ENCODE data around the gene IGSF9. TPM values are rescaled to one million over a fixed set of nuclear protein-coding genes. Genes with fewer than 3 reads are reported as not detected.

IGSF9 gene
- total and polyA plus RNA-seq, 2 donors: 1.7 to 4.1 TPM

DNA sequence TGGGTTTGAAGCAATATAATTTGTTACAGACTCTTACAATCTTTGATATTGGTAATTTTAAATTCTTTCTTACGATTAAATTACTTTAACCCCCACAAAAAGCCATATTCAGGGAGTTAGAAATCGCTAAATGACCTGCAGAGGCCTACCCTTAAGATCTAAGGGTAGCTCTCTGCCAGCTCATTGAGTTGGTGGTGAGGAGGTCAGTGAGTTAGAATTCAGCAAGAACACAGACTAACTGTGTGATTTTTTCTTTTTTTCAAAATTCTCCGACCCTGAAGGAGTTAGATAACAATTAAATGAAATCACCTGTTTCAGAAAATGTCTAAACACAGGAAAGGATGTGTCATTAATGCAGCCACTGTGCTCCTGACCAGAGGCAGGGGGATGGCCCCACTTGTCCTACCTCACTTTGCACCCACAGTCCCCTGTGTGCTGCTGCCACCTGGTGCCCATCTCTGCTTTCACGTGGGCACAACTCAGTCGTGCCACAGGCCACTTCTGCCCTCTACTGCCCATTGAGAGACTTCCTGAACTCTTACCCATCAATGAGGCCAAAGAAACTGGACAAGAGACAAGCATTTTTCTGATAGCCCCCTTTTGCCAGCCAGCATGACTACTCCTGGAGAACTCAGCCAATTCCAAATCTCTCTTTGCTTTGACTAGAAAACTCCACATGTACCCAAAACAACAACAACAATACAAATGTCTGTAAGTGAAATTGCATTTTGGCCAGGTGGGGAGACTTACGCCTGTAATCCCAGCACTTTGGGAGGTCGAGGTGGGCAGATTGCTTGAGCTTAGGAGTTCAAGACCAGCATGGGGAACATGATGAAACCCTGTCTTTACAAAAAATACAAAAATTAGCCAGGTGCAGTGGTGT lies 53.9 kb downstream of the IGSF9 start:
- peaks cover 0 to 11% of the 10 kb centered on the region in 2 donors for H3K4me1 ChIP-seq (ENCODE audit: control insufficient read depth in 2 of 2, insufficient read depth in 2 of 2, low read length in 2 of 2)
- H3K36me3 ChIP-seq (ENCODE audit: control insufficient read depth in 2 of 2, insufficient read depth in 2 of 2, low read length in 1 of 2): no peaks in the 10 kb centered on the region
- no peaks in the 10 kb centered on the region for H3K27me3 ChIP-seq (ENCODE audit: control insufficient read depth in 2 of 2, insufficient read depth in 1 of 2, low read length in 1 of 2)
- WGBS: 58% methylated on average over 7 of the region's 7 CpGs
- no peak overlapping the region for H3K4me3 ChIP-seq (ENCODE audit: low read length in 2 of 2)
- no peak overlapping the region for H3K27ac ChIP-seq (ENCODE audit: low read depth in 1 of 2, low read length in 1 of 2)
- peak in 7 of 9 donors; percentile 41 to 76 (median 56) for DNase-seq (ENCODE audit: low read depth in 6 of 9, low spot score in 9 of 9)
- no peaks in the 10 kb centered on the region for H3K9me3 ChIP-seq (ENCODE audit: control insufficient read depth in 2 of 2, insufficient read depth in 1 of 2, low read length in 1 of 2)

DNA sequence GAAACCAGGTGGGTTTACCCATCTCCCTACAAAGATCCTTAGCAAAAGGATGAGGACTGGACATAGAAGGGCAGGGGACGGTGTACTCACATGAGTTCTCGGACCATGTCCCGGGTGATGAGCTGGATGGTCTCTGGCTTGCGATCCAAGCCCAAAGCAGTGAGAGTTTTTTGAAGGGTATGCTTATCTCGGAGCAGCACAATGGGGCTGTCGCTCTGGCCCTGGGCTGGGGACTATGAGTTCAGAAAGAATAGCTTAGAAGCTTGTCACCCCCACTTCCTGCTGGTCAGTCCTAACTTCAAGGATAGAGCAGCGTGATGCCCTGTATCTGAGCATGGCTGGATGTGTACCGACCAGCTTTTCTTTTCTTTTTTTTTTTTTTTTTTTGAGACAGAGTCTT lies 55.0 kb downstream of the IGSF9 start:
- no peak overlapping the region for H3K4me3 ChIP-seq (ENCODE audit: low read length in 2 of 2)

DNA sequence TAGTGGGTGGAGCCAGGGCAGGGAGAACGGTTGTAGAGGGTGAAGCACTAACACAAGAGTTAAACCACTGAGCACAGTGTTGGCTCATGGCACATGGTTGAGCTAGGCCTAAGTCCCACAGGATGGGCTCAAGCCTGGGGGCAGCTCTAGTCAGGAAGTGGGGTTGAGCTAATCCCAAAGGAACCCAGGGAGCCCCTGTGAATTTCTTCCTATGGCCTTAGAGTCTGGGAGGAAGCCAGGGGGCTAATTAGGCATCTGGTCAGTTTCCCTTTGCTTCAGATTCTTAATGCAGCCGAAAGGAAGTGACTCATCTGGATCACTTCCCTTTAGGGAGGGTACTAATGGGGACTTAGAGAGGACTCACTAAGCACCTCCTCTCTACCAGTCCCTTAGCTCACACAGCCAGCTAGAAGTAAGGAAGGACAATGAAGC lies 55.6 kb downstream of the IGSF9 start:
- Histone ChIP-seq H3K36me3 (ENCODE audit: control insufficient read depth in 2 of 2, insufficient read depth in 2 of 2, low read length in 1 of 2) (no peaks in the 10 kb centered on the region), H3K27ac (ENCODE audit: low read depth in 1 of 2, low read length in 1 of 2) (no peak overlapping the region), H3K9me3 (ENCODE audit: control insufficient read depth in 2 of 2, insufficient read depth in 1 of 2, low read length in 1 of 2) (no peaks in the 10 kb centered on the region), H3K4me3 (ENCODE audit: low read length in 2 of 2) (no peak overlapping the region), H3K27me3 (ENCODE audit: control insufficient read depth in 2 of 2, insufficient read depth in 1 of 2, low read length in 1 of 2) (no peaks in the 10 kb centered on the region), H3K4me1 (ENCODE audit: control insufficient read depth in 2 of 2, insufficient read depth in 2 of 2, low read length in 2 of 2) (peaks cover 0 to 11% of the 10 kb centered on the region in 2 donors)
- DNase-seq (ENCODE audit: low read depth in 6 of 9, low spot score in 9 of 9): no peak
- 61% methylated on average over 2 of the region's 2 CpGs for WGBS

More for the DNA sequence above, 55.0 kb downstream of the IGSF9 start:
- WGBS: 88% methylated on average over 8 of the region's 8 CpGs
- Histone ChIP-seq H3K9me3 (ENCODE audit: control insufficient read depth in 2 of 2, insufficient read depth in 1 of 2, low read length in 1 of 2) (no peaks in the 10 kb centered on the region), H3K4me1 (ENCODE audit: control insufficient read depth in 2 of 2, insufficient read depth in 2 of 2, low read length in 2 of 2) (peaks cover 0 to 11% of the 10 kb centered on the region in 2 donors), H3K36me3 (ENCODE audit: control insufficient read depth in 2 of 2, insufficient read depth in 2 of 2, low read length in 1 of 2) (no peaks in the 10 kb centered on the region), H3K27ac (ENCODE audit: low read depth in 1 of 2, low read length in 1 of 2) (no peak overlapping the region), H3K27me3 (ENCODE audit: control insufficient read depth in 2 of 2, insufficient read depth in 1 of 2, low read length in 1 of 2) (no peaks in the 10 kb centered on the region)
- no peak for DNase-seq (ENCODE audit: low read depth in 6 of 9, low spot score in 9 of 9)

DNA sequence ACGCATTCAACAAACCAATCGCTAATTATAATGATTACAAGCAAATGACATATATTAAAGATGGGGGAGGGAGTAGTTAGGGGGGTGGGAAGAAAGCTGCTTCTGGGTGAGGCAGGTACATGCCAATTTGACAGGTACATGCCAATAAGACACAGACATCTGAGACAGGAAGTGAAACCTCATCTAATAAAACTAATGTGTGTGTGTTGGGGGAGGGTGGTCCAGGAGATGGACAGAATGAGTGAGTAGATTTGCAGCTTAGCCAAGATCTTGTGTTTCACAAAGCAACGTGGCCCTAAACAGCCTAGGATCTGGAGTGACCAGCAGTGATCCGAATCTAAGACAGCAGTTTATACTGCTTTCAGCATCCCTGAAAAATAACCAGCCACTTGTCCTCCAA lies 56.2 kb downstream of the IGSF9 start:
- H3K36me3 ChIP-seq (ENCODE audit: control insufficient read depth in 2 of 2, insufficient read depth in 2 of 2, low read length in 1 of 2): no peaks in the 10 kb centered on the region
- H3K4me3 ChIP-seq (ENCODE audit: low read length in 2 of 2): no peak overlapping the region
- peaks cover 0 to 11% of the 10 kb centered on the region in 2 donors for H3K4me1 ChIP-seq (ENCODE audit: control insufficient read depth in 2 of 2, insufficient read depth in 2 of 2, low read length in 2 of 2)
- no peak overlapping the region for H3K27ac ChIP-seq (ENCODE audit: low read depth in 1 of 2, low read length in 1 of 2)
- DNase-seq (ENCODE audit: low read depth in 6 of 9, low spot score in 9 of 9): no peak
- WGBS: 96% methylated on average over 4 of the region's 4 CpGs
- H3K9me3 ChIP-seq (ENCODE audit: control insufficient read depth in 2 of 2, insufficient read depth in 1 of 2, low read length in 1 of 2): no peaks in the 10 kb centered on the region
- H3K27me3 ChIP-seq (ENCODE audit: control insufficient read depth in 2 of 2, insufficient read depth in 1 of 2, low read length in 1 of 2): no peaks in the 10 kb centered on the region

DNA sequence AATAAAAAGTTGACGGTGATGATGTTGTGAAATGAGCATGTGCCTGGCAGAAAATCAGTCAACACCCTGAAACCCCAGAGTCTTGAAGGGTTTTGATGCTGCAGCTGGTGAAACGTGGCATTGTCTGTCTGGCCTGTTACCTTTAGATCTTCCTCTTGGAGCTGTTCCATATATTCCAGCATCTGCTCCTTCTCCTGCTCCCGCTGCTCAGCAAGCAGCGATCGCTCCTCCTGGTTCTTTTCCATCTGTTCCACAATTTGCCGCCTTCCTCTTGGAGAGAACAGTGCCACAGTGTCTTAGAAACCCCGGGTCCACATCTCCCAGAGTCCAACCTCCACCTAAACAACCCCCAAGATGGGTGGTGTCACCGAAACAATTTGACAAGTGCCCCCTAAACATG lies 61.1 kb downstream of the IGSF9 start:
- H3K4me1 ChIP-seq (ENCODE audit: control insufficient read depth in 2 of 2, insufficient read depth in 2 of 2, low read length in 2 of 2): peaks cover 0 to 1% of the 10 kb centered on the region in 2 donors
- H3K27ac ChIP-seq (ENCODE audit: low read depth in 1 of 2, low read length in 1 of 2): no peak overlapping the region
- H3K36me3 ChIP-seq (ENCODE audit: control insufficient read depth in 2 of 2, insufficient read depth in 2 of 2, low read length in 1 of 2): no peaks in the 10 kb centered on the region
- H3K4me3 ChIP-seq (ENCODE audit: low read length in 2 of 2): no peak overlapping the region
- H3K27me3 ChIP-seq (ENCODE audit: control insufficient read depth in 2 of 2, insufficient read depth in 1 of 2, low read length in 1 of 2): no peaks in the 10 kb centered on the region
- 91% methylated on average over 8 of the region's 8 CpGs for WGBS
- no peaks in the 10 kb centered on the region for H3K9me3 ChIP-seq (ENCODE audit: control insufficient read depth in 2 of 2, insufficient read depth in 1 of 2, low read length in 1 of 2)
- DNase-seq (ENCODE audit: low read depth in 6 of 9, low spot score in 9 of 9): no peak

DNA sequence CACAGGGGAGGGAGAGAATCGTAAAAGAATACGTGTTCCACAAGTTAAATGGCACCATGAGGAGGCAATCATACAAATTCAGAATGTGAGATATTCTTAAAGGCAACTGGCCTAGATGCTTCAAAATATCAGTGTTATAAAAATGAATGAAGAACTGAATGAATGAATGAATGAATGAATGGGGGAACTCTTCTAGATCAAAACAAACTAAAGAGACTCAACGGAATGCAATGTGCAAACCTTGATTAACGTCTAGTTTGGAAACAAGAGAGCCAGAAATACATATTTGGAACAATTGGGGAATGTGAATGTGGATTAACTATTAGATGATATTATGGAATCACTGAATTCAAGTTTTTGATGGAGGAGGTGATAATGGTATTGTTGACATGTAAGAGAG lies 62.3 kb downstream of the IGSF9 start:
- Histone ChIP-seq H3K4me1 (ENCODE audit: control insufficient read depth in 2 of 2, insufficient read depth in 2 of 2, low read length in 2 of 2) (no peaks in the 10 kb centered on the region), H3K27ac (ENCODE audit: low read depth in 1 of 2, low read length in 1 of 2) (no peak overlapping the region), H3K9me3 (ENCODE audit: control insufficient read depth in 2 of 2, insufficient read depth in 1 of 2, low read length in 1 of 2) (no peaks in the 10 kb centered on the region), H3K36me3 (ENCODE audit: control insufficient read depth in 2 of 2, insufficient read depth in 2 of 2, low read length in 1 of 2) (no peaks in the 10 kb centered on the region), H3K4me3 (ENCODE audit: low read length in 2 of 2) (no peak overlapping the region), H3K27me3 (ENCODE audit: control insufficient read depth in 2 of 2, insufficient read depth in 1 of 2, low read length in 1 of 2) (no peaks in the 10 kb centered on the region)
- no peak for DNase-seq (ENCODE audit: low read depth in 6 of 9, low spot score in 9 of 9)
- WGBS: 92% methylated on average over 4 of the region's 4 CpGs

DNA sequence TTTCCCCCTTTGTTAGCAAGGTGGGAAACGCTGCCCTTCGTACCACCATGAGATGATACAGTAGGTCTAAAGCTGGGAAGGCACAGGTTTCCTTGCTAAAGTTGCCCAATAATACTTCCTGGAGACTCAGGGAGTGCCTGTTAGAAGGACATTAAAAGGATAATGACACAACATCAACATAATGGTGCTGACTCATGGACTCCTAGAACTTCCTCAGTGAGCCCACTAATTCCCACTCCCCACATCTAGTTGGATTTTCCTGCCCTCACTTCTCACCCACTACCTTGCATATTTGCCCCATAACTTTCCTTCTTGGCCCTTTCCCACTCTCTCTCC lies 62.9 kb downstream of the IGSF9 start:
- Histone ChIP-seq H3K4me3 (ENCODE audit: low read length in 2 of 2) (no peak overlapping the region), H3K4me1 (ENCODE audit: control insufficient read depth in 2 of 2, insufficient read depth in 2 of 2, low read length in 2 of 2) (no peaks in the 10 kb centered on the region), H3K9me3 (ENCODE audit: control insufficient read depth in 2 of 2, insufficient read depth in 1 of 2, low read length in 1 of 2) (no peaks in the 10 kb centered on the region), H3K36me3 (ENCODE audit: control insufficient read depth in 2 of 2, insufficient read depth in 2 of 2, low read length in 1 of 2) (no peaks in the 10 kb centered on the region), H3K27me3 (ENCODE audit: control insufficient read depth in 2 of 2, insufficient read depth in 1 of 2, low read length in 1 of 2) (no peaks in the 10 kb centered on the region), H3K27ac (ENCODE audit: low read depth in 1 of 2, low read length in 1 of 2) (no peak overlapping the region)
- 93% methylated on average over 2 of the region's 2 CpGs for WGBS
- no peak for DNase-seq (ENCODE audit: low read depth in 6 of 9, low spot score in 9 of 9)

DNA sequence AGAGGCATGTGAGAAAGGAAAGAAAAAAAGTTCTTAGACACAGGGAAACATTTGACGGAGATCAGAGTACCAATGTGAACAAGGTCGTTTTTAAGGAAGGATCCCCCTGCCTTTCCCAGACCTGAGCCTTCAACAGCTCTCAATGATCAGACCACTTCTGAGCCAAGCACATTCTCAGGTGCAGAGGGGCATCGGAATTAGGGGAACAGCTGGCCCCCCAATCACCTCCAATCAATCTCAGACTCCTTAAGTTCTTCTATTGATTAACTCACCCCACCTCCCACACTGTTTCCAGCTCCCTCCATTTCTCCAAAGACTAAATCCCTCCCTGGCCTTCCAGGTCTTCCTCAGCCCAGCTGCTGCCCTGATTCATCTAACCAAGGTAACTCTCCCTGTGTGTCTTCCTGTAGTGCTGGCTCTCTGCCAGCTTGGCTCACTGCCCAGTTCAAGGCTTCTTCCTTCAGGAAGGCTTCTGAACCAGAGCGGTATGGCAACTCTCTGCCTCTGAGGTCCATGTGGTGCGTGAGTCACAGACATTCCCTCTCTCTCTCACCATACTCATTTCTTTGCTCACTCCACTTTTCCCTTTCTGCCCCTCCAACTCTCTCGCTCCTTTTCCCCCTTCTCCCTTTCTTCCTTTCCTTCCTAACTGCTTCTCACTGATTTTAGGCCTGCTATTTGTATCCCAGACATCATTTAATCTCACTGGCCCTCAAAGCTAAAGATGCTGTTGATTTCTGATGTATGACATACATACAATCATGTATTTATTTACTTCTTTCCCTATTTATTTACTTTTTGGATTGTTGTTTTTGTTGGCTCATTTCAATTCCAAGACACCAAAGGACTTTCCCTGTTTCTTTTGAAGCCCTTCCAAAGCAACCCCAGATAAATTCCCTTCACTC lies 63.5 kb downstream of the IGSF9 start:
- H3K4me3 ChIP-seq (ENCODE audit: low read length in 2 of 2): no peak overlapping the region
- no peak overlapping the region for H3K27ac ChIP-seq (ENCODE audit: low read depth in 1 of 2, low read length in 1 of 2)
- no peaks in the 10 kb centered on the region for H3K36me3 ChIP-seq (ENCODE audit: control insufficient read depth in 2 of 2, insufficient read depth in 2 of 2, low read length in 1 of 2)
- H3K9me3 ChIP-seq (ENCODE audit: control insufficient read depth in 2 of 2, insufficient read depth in 1 of 2, low read length in 1 of 2): no peaks in the 10 kb centered on the region
- WGBS: 72% methylated on average over 6 of the region's 6 CpGs
- H3K4me1 ChIP-seq (ENCODE audit: control insufficient read depth in 2 of 2, insufficient read depth in 2 of 2, low read length in 2 of 2): no peaks in the 10 kb centered on the region
- DNase-seq (ENCODE audit: low read depth in 6 of 9, low spot score in 9 of 9): peak in 1 of 9 donors; percentile 30
- no peaks in the 10 kb centered on the region for H3K27me3 ChIP-seq (ENCODE audit: control insufficient read depth in 2 of 2, insufficient read depth in 1 of 2, low read length in 1 of 2)

DNA sequence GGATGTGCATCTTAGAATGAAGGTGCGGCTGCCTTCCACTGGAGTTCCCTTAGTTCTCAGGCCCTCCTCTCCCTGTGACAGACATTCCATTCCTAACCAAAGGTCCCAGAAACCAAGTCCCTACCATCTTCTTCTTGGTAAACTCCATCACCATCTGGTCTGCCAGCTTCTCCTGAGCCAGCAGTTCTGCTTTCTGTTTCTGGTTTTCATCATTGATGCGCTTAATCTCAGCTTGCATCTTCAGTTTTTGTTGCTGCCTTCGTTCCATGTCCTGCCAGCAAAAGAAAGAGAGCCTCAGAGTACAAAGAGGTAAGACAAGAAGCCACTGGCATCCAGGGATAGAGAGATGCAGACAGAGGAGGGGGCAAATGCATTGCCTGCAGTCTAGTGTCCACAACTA lies 65.0 kb downstream of the IGSF9 start:
- Histone ChIP-seq H3K4me1 (ENCODE audit: control insufficient read depth in 2 of 2, insufficient read depth in 2 of 2, low read length in 2 of 2) (no peaks in the 10 kb centered on the region), H3K4me3 (ENCODE audit: low read length in 2 of 2) (no peak overlapping the region), H3K36me3 (ENCODE audit: control insufficient read depth in 2 of 2, insufficient read depth in 2 of 2, low read length in 1 of 2) (no peaks in the 10 kb centered on the region), H3K9me3 (ENCODE audit: control insufficient read depth in 2 of 2, insufficient read depth in 1 of 2, low read length in 1 of 2) (no peaks in the 10 kb centered on the region), H3K27me3 (ENCODE audit: control insufficient read depth in 2 of 2, insufficient read depth in 1 of 2, low read length in 1 of 2) (no peaks in the 10 kb centered on the region), H3K27ac (ENCODE audit: low read depth in 1 of 2, low read length in 1 of 2) (no peak overlapping the region)
- WGBS: 82% methylated on average over 3 of the region's 3 CpGs
- DNase-seq (ENCODE audit: low read depth in 6 of 9, low spot score in 9 of 9): no peak
